ENCODE results near the gene PCYOX1L.

The PCYOX1L gene

GRCh38 chr5:149407323-149408251 is 49.7 kb downstream of the PCYOX1L start:
- DNase-seq (ENCODE audit: low read depth in 2 of 2): no peak

- no peak for DNase-seq (ENCODE audit: low read depth in 2 of 2)
These were observed 50.6 kb downstream of the PCYOX1L start for GRCh38 chr5:149408252-149409099.

GRCh38 chr5:149409268-149409948 is 51.6 kb downstream of the PCYOX1L start:
- DNase-seq (ENCODE audit: low read depth in 2 of 2): no peak

- DNase-seq (ENCODE audit: low read depth in 2 of 2): no peak
These were observed 52.2 kb downstream of the PCYOX1L start for GRCh38 chr5:149410071-149410470.

- DNase-seq (ENCODE audit: low read depth in 2 of 2): no peak
These were observed 53.0 kb downstream of the PCYOX1L start for GRCh38 chr5:149410721-149411432.

GRCh38 chr5:149411738-149412519 is 54.1 kb downstream of the PCYOX1L start:
- DNase-seq (ENCODE audit: low read depth in 2 of 2): no peak

- no peak for DNase-seq (ENCODE audit: low read depth in 2 of 2)
These were observed 55.1 kb downstream of the PCYOX1L start for GRCh38 chr5:149412783-149413476.

- no peak for DNase-seq (ENCODE audit: low read depth in 2 of 2)
These were observed 55.8 kb downstream of the PCYOX1L start for GRCh38 chr5:149413477-149414210.

- no peak for DNase-seq (ENCODE audit: low read depth in 2 of 2)
These were observed 56.7 kb downstream of the PCYOX1L start for GRCh38 chr5:149414405-149415065.

- no peak for DNase-seq (ENCODE audit: low read depth in 2 of 2)
These were observed 57.5 kb downstream of the PCYOX1L start for GRCh38 chr5:149415066-149415967.

- no peak for DNase-seq (ENCODE audit: low read depth in 2 of 2)
These were observed 59.3 kb downstream of the PCYOX1L start for GRCh38 chr5:149416987-149417710.

- no peak for DNase-seq (ENCODE audit: low read depth in 2 of 2)
These were observed 60.0 kb downstream of the PCYOX1L start for GRCh38 chr5:149417711-149418368.

- no peak for DNase-seq (ENCODE audit: low read depth in 2 of 2)
These were observed 61.2 kb downstream of the PCYOX1L start for GRCh38 chr5:149418910-149419531.
